ENCODE measurements around the gene TRAPPC3. TPM values are rescaled to one million over a fixed set of nuclear protein-coding genes. Genes with fewer than 3 reads are reported as not detected.
A peak's percentile ranks its signal among the peaks of the same experiment; 100 is the strongest.

The TRAPPC3 gene
- total and polyA plus RNA-seq, 8 donors = 45.5 to 71.4 (median 54.6) TPM

DNA sequence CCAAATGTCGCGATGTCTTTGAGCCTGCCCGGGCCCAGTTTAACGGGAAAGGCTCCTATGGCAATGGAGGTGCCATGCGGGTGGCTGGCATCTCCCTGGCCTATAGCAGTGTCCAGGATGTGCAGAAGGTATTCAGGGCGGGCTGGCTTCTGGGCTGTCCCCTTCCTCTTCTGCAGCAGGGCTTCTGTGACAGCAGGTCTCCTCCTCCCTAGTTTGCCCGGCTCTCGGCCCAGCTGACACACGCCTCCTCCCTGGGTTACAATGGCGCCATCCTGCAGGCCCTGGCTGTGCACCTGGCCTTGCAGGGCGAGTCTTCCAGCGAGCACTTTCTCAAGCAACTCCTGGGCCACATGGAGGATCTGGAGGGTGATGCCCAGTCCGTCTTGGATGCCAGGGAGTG is 57.6 kb downstream of the TRAPPC3 start:
- H3K36me3 ChIP-seq = peaks cover 4 to 57% of the 10 kb centered on the region in 2 donors
- no peaks in the 10 kb centered on the region for H3K27me3 ChIP-seq
- no peaks in the 10 kb centered on the region for H3K9me3 ChIP-seq
- no peak overlapping the region for H3K4me3 ChIP-seq
- DNase-seq (no peak), ATAC-seq (no peak)
- peaks cover 11 to 58% of the 10 kb centered on the region in 2 donors for H3K4me1 ChIP-seq
- intact Hi-C loops (cut with DNase I) = no loop called here
- H3K27ac ChIP-seq = no peak overlapping the region
- TF ChIP-seq CTCF (IDR thresholded peaks at IDR 0.05) = no peak

GRCh38 chr1:36091141-36091540 is 58.1 kb downstream of the TRAPPC3 start:
- no peaks in the 10 kb centered on the region for H3K27me3 ChIP-seq
- no peaks in the 10 kb centered on the region for H3K9me3 ChIP-seq
- H3K36me3 ChIP-seq = peaks cover 4 to 54% of the 10 kb centered on the region in 2 donors
- intact Hi-C loops (cut with DNase I) = no loop called here
- H3K27ac ChIP-seq = no peak overlapping the region
- DNase-seq (no peak), ATAC-seq (no peak)
- no peak for TF ChIP-seq CTCF (IDR thresholded peaks at IDR 0.05)
- H3K4me1 ChIP-seq = peaks cover 11 to 53% of the 10 kb centered on the region in 2 donors
- no peak overlapping the region for H3K4me3 ChIP-seq

DNA sequence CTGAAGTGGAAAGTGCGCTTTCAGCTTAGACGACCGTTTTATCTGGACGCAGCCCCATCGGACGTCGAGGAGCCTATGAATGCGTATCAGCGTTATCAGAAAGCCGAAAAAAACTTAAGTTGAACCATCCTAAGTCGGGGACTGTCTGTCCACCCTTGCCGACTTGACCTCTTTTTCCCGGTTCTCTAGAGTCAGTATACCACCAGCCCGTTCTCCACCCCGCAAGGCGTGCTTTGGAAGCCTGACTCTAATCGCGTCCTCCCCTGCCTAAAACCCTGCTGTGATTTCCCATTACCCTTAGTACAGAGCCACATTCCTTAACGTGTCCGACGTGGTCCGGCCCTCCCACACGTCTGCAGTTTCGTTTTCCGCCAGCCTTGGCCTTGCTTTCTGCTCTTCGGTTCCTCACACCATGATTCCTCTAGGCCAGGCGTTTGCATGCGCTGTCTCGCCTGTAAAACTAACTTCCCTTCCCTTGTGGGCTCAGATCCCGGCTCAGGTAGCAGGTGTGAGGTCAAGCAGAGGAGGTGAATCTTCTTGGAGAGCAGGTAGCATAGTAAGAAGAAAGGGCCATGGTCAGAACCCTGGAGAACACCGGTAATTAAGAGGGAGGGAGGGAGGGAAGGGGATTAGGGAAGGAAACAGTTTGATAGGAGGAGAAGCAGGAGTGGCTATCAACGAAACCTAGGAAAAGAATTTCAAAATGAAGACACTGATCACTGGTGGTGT is 59.7 kb downstream of the TRAPPC3 start:
- intact Hi-C loops (cut with DNase I) = no loop called here
- H3K4me1 ChIP-seq = peaks cover 4 to 40% of the 10 kb centered on the region in 2 donors
- H3K36me3 ChIP-seq = peaks cover 4 to 39% of the 10 kb centered on the region in 2 donors
- no peaks in the 10 kb centered on the region for H3K9me3 ChIP-seq
- DNase-seq (peak in 1 of 4 donors; percentile 72), ATAC-seq (peak; percentile 29)
- H3K27me3 ChIP-seq = peaks cover 0 to 7% of the 10 kb centered on the region in 2 donors
- H3K4me3 ChIP-seq = peak overlapping the region; percentile 93 to 99
- TF ChIP-seq CTCF (IDR thresholded peaks at IDR 0.05) = no peak
- H3K27ac ChIP-seq = peak overlapping the region; percentile 89 to 92

- peak; percentile 99 for TF ChIP-seq CTCF (IDR thresholded peaks at IDR 0.05)
- ATAC-seq = peak; percentile 93
- Histone ChIP-seq H3K4me1 (peaks cover 4 to 42% of the 10 kb centered on the region in 2 donors), H3K36me3 (peaks cover 4 to 31% of the 10 kb centered on the region in 2 donors), H3K4me3 (peak within 1 kb of the TSS; percentile 93 to 99), H3K27ac (peak within 1 kb of the TSS; percentile 89 to 92), H3K27me3 (peaks cover 0 to 15% of the 10 kb centered on the region in 2 donors), H3K9me3 (no peaks in the 10 kb centered on the region)
- intact Hi-C loops (cut with DNase I) = no loop called here
- DNase-seq = peak; percentile 87 to 97 (median 93)
Measured at GRCh38 chr1:36088577-36089392, 60.5 kb downstream of the TRAPPC3 start, which contains the start of gene ADPRS. TSS of gene ADPRS (plus strand) at chr1:36088892. CDS start at chr1:36088905, 13 bp downstream.

- TF ChIP-seq CTCF (IDR thresholded peaks at IDR 0.05) = no peak
- peak; percentile 1 for ATAC-seq
- Histone ChIP-seq H3K9me3 (no peaks in the 10 kb centered on the region), H3K27me3 (peaks cover 0 to 21% of the 10 kb centered on the region in 2 donors), H3K27ac (peak overlapping the region; percentile 89 to 92), H3K36me3 (peaks cover 4 to 25% of the 10 kb centered on the region in 2 donors), H3K4me1 (peaks cover 4 to 39% of the 10 kb centered on the region in 2 donors), H3K4me3 (peak overlapping the region; percentile 93 to 99)
- DNase-seq = no peak
- intact Hi-C loops (cut with DNase I) = no loop called here
Measured at GRCh38 chr1:36088265-36088576, 61.1 kb downstream of the TRAPPC3 start.

Measured in left lung (tissue), 10 donors.